Measurements from ENCODE around the gene RAB20.

The RAB20 gene

DNA sequence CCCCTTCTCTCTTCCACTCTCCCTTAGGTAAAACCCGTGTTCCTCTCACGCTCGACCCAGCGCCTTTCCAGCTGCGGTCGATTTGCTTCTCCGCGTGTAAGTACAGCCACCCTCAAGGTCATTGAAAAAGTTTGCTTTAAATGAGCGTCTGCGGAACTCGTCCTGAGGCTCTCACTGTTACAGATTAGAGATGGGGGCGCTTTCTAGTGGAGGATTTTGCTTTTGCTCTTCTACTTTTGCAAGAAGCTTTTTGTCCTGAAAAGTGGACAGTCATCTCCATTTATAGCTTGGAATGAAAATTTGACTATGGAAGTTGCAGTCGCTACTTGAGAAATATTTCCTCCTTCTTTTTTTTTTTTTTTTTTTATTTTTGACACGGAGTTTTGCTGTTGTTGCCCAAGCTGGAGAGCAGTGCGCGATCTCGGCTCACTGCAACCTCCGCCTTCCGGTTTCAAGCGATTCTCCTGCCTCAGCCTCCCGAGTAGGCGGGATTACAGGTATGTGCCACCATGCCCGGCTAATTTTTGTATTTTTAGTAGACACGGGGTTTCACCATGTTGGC lies 595 bp upstream of the RAB20 start:
- peaks cover 19% of the 10 kb centered on the region for H3K27me3 ChIP-seq
- H3K4me3 ChIP-seq (ENCODE audit: low read depth in 1 of 2, low read length in 1 of 2) = peak overlapping the region; percentile 91 to 94
- no peaks in the 10 kb centered on the region for H3K36me3 ChIP-seq
- peaks cover 20 to 41% of the 10 kb centered on the region in 2 experiments for H3K4me1 ChIP-seq (ENCODE audit: control insufficient read depth in 1 of 2, insufficient read depth in 1 of 2, low read depth in 1 of 2, low read length in 1 of 2)
- no peaks in the 10 kb centered on the region for H3K9me3 ChIP-seq
- TF ChIP-seq, protein P1, sequence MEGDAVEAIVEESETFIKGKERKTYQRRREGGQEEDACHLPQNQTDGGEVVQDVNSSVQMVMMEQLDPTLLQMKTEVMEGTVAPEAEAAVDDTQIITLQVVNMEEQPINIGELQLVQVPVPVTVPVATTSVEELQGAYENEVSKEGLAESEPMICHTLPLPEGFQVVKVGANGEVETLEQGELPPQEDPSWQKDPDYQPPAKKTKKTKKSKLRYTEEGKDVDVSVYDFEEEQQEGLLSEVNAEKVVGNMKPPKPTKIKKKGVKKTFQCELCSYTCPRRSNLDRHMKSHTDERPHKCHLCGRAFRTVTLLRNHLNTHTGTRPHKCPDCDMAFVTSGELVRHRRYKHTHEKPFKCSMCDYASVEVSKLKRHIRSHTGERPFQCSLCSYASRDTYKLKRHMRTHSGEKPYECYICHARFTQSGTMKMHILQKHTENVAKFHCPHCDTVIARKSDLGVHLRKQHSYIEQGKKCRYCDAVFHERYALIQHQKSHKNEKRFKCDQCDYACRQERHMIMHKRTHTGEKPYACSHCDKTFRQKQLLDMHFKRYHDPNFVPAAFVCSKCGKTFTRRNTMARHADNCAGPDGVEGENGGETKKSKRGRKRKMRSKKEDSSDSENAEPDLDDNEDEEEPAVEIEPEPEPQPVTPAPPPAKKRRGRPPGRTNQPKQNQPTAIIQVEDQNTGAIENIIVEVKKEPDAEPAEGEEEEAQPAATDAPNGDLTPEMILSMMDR (IDR thresholded peaks at IDR 0.05) = no peak
- peak overlapping the region; percentile 92 for H3K27ac ChIP-seq

GRCh38 chr13:110560601-110561343 lies 750 bp downstream of the RAB20 start:
- peaks cover 19% of the 10 kb centered on the region for H3K27me3 ChIP-seq
- no peaks in the 10 kb centered on the region for H3K9me3 ChIP-seq
- H3K36me3 ChIP-seq = no peaks in the 10 kb centered on the region
- TF ChIP-seq, protein P1 (IDR thresholded peaks at IDR 0.05) = no peak
- peak overlapping the region; percentile 91 to 94 for H3K4me3 ChIP-seq (ENCODE audit: low read depth in 1 of 2, low read length in 1 of 2)
- H3K4me1 ChIP-seq (ENCODE audit: control insufficient read depth in 1 of 2, insufficient read depth in 1 of 2, low read depth in 1 of 2, low read length in 1 of 2) = peaks cover 30 to 54% of the 10 kb centered on the region in 2 experiments
- H3K27ac ChIP-seq = peak overlapping the region; percentile 92

DNA sequence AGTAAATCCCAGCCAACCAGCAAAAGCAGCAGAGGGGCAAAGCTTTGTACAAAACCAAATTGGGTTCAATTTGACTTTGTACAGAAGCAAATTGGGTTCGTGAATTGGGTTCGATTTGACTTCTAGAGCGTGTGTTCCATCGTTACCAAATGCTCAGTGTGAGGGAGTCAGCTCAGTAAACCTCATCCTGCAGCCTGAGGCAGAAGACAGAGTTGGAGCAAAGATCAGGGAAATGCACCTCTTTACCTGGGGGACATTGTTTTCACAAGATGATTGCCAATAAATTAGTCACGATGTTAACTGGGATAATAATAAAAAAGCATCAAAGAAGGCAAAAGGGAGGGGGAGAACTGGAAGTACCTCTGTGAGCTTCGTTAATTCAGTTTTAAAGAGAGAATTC lies 1.5 kb downstream of the RAB20 start:
- Histone ChIP-seq H3K9me3 (no peaks in the 10 kb centered on the region), H3K27ac (peak overlapping the region; percentile 92), H3K27me3 (peaks cover 19% of the 10 kb centered on the region), H3K36me3 (no peaks in the 10 kb centered on the region), H3K4me3 (ENCODE audit: low read depth in 1 of 2, low read length in 1 of 2) (peak overlapping the region in 1 of 2 experiments; percentile 94), H3K4me1 (ENCODE audit: control insufficient read depth in 1 of 2, insufficient read depth in 1 of 2, low read depth in 1 of 2, low read length in 1 of 2) (peaks cover 35 to 62% of the 10 kb centered on the region in 2 experiments)
- TF ChIP-seq, protein P1 (IDR thresholded peaks at IDR 0.05) = no peak

- Histone ChIP-seq H3K27me3 (peaks cover 19% of the 10 kb centered on the region), H3K27ac (no peak overlapping the region), H3K9me3 (no peaks in the 10 kb centered on the region), H3K4me1 (ENCODE audit: control insufficient read depth in 1 of 2, insufficient read depth in 1 of 2, low read depth in 1 of 2, low read length in 1 of 2) (peaks cover 35 to 65% of the 10 kb centered on the region in 2 experiments), H3K4me3 (ENCODE audit: low read depth in 1 of 2, low read length in 1 of 2) (peak overlapping the region in 1 of 2 experiments; percentile 94), H3K36me3 (no peaks in the 10 kb centered on the region)
- TF ChIP-seq, protein P1 (IDR thresholded peaks at IDR 0.05) = no peak
Measured at GRCh38 chr13:110559429-110559943, 2.0 kb downstream of the RAB20 start.

DNA sequence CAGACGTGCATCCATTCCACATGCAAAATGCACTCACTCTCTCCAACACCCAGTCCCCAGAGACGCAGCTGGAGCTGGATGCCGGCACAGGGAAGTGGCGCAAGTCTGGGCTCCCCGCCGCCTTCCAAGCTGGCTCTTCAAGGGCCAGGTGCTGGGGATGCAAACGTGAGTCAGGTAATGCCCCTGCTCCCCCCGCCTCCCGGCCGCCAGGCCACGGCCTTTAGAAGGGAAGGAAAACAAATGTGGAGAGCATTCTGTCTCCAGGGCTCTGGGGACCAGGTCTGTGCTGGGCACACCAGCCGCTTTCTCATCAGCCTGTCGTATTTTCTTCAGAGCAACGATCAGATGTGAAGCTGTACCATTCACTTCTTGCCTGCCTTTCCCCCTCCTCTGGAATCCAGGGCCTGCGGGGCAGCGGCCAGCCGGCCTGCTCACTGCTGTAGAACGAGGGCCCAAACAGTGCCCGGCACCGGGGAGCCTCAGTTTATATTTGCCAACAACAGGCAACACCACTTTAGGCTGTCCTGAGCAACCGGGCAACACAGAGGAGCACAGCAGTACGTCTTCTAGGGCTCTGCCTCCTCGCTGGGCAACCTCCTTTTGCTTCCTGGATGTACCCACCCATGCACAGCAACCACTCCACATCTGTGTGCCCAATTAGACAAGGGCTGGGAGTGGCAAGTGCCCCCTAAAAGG lies 3.8 kb downstream of the RAB20 start:
- H3K4me3 ChIP-seq (ENCODE audit: low read depth in 1 of 2, low read length in 1 of 2) = no peak overlapping the region
- no peak overlapping the region for H3K27ac ChIP-seq
- H3K9me3 ChIP-seq = no peaks in the 10 kb centered on the region
- TF ChIP-seq, protein P1 (IDR thresholded peaks at IDR 0.05) = no peak
- peaks cover 31 to 56% of the 10 kb centered on the region in 2 experiments for H3K4me1 ChIP-seq (ENCODE audit: control insufficient read depth in 1 of 2, insufficient read depth in 1 of 2, low read depth in 1 of 2, low read length in 1 of 2)
- no peaks in the 10 kb centered on the region for H3K36me3 ChIP-seq
- peaks cover 19% of the 10 kb centered on the region for H3K27me3 ChIP-seq

All from neutrophil (primary cell).